DLD1 (cell line): ENCODE results near the gene STX1A.
"Not testable (repeated sequence)": the region's sequence is repeated elsewhere in the genome, so short reads cannot be mapped to it uniquely, and the experiment has no call there.

Experiments used
- in situ Hi-C: cut with HindIII; loops from 2 replicates; pipeline ENCODE4 v1.10.0; 2017; ENCODE audit warnings: low sequenced_read_pairs

STX1A gene

DNA sequence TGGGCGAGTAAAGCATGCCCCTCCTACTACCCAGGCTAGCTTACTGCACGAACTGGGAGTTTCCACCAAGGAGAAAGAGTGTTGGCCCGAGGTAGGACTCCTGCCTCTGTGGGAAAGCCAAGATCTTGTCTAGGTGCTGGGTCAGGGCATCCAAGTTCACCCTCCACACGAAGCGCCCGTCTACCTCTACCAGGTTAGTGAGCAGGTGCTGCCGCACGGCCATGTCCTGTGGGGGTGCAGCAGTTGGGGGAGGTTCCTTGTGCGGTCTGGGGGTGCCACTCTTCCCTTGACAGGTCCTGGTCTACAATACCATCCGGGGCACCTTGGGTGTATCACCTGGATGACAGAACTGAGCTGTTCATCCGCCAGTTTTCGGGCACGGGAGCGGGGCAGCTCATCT, 17.4 kb upstream of the STX1A start:
- in situ Hi-C loops, result no loop called here

DNA sequence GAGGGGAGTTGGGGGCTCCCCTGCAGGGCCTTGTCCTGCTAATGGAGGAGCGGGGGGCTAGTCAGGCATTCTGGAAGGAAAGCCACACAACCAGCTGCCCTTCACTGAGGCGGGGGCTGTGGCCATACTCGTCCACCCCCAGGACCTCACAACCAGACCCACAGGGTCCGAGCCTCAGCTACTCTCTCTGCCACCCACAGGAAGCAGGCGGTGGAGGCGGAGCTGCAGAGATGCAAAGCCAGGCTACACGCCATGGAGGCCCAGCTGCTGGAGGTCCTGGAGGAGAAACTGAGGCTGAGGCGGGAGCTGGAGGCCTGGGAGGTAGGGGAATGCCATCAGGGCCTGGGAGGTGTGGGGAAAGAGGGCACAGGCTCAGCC, 16.0 kb upstream of the STX1A start:
- in situ Hi-C loops, result no loop called here

DNA sequence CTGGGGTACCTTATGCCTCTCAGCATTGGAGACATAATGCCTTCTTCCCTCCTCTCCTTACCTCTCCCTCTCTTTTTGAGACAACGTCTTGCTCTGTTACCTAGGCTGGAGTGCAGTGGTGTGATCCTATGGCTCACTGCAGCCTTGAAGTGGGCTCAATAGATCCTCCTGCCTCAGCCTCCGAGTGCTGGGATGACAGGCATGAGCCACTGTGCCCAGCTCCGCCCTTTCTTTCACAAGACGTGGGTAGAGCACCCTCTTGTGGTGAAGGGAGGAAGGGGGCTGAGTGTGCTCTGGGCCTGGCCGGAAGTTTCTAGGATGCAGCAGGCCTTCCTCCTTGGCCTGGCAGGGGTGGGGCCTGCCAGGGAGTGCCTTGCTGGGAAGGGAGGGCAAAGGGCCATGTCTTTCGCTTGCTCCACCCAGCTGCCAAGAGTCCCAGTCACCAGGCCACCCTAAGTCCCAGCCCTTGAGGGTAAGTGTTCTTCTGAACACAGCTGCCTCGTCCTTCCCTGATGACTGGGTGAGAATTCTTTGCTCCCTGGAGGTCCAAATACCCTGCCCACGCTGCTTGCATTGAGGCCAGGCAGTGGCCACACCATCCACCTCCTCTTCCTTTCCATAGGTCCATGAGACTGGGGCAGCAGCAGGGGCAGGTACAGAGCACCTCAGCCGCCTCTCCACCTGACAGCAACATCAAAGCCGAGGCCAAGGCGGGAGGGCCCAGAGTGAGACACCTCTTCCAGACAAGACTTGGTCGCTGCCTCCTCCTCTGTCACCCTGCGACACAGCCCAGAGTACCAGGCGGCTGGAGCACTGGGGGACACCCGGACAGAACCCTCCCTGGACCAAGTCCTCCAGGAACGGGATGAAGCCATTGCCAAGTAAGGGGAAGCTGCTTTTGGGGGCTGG, 15.4 kb upstream of the STX1A start:
- in situ Hi-C loops, result no loop called here

DNA sequence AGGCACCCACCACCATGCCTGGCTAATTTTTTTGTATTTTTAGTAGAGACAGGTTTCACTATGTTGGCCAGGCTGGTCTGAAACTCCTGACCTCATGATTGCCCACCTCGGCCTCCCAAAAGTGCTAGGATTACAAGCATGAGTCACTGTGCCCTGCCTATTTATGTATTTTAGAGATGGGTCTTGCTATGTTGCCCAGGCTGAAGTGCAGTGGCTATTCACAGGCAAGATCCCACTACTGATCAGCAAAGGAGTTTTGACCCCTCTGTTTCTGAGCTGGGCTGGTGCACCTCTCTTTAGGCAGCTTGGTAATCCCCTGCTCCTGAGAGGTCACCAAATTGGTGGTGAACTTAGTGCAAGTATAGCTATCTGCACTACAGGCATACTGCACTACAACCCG, 12.9 kb upstream of the STX1A start:
- in situ Hi-C loops, result no loop called here

DNA sequence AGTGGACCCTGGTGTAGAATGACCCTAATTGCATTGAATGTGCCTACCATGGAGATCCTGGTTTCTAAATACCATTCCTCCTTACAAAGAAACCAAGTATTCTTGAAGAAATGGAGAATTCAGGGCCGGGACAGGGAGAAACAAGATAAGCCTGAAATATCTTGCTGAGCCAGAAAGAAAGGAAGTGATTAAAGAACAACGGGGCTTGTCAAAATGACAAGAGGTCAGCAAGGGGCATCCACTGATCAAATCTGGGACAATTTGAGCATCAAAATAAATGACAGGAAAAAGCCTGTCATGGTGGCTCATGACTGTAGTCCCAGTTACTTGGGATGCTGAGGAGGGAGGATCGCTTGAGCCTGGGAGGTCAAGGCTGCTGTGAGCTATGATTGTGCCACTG, 11.0 kb upstream of the STX1A start:
- in situ Hi-C loops, result no loop called here

DNA sequence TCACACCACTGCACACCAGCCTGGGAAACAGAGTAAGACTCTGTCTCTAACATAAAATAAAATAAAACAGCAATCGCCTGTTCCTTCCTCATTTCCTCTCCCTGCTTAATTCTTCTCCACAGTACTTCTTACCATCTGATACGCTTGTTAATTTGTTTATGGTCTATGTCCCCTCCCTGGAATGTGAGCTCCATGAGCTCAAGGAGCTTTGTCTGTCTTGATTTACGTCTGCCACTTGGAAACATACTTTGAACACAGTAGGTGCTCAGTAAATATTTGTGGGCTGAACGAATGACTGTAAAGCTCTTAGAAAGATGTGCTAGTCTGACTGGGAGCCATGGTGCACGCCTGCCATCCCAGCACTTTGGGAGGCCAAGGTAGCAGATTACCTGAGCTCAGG, 9.1 kb upstream of the STX1A start:
- in situ Hi-C loops, result no loop called here

DNA sequence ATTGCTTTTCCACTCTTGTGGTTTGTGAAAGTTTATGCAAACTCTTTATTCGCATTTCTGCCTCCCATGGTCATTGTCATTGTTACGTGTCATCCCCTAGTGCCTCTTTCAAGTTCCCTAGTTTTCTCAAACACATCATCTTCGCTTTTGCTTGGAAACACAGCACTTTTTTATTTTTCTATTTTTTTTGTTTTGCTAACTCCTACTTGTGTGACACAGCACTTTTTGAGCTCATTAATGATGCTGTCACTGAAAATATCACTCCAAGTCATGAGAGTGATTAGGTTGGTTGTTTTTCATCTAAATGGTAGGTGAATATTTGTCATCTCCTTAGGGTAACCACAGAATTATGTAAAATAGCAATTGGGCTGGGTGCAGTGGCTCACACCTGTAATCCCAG, 8.5 kb upstream of the STX1A start:
- in situ Hi-C loops, result no loop called here

DNA sequence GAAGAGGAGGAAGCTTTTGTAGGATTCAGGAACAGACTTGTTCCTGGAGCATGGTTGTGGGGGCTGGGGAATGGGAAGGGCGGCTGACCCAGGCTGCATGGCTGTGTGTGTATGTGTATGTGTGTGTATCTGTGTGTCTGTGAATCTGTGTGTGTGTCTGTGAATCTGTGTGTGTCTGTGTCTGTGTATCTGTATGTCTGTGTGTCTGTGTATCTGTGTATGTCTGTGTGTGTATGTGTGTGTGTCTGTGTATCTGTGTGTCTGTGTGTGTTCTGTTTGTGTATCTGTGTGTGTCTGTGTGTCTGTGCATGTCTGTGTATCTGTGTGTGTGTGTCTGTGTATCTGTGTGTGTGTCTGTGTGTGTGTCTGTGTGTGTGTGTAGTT, 6.6 kb upstream of the STX1A start:
- in situ Hi-C loops, result no loop called here

DNA sequence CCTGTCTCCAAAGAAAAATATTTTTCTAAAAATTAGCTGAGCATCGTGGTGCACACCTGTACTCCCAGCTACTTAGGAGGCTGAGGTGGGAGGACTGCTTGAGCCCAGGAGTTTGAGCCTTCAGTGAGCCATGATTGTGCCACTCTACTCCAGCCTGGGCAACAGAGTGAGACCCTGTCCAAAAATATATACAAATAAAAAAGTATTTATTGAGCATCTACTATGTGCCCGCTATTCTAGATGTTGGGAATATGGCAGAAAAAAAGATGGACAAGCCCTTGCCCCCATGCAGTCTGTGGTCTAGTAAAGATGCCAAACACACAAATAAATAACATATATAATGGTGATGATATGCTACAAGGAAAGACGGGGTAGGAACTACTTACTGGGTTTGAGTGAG, 4.3 kb upstream of the STX1A start:
- in situ Hi-C loops, result no loop called here

DNA sequence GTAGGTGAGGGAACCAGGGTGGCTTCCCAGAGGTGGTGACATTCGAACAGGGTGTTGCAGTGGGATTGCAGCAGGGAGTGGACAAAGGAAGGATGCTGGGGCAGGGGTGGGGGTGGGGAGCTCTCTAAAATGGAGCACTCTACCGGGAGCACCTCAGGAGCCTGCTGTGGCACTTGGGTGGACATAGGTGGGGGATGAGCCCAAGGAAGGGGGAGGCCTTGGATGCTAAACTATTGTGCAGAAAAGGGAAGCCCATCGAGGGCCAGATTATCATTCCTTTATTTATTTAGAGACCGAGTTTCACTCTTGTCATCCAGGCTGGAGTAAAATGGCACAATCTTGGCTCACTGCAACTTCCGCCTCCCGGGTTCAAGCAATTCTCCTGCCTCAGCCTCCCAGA, 3.3 kb upstream of the STX1A start:
- in situ Hi-C loops, result no loop called here

DNA sequence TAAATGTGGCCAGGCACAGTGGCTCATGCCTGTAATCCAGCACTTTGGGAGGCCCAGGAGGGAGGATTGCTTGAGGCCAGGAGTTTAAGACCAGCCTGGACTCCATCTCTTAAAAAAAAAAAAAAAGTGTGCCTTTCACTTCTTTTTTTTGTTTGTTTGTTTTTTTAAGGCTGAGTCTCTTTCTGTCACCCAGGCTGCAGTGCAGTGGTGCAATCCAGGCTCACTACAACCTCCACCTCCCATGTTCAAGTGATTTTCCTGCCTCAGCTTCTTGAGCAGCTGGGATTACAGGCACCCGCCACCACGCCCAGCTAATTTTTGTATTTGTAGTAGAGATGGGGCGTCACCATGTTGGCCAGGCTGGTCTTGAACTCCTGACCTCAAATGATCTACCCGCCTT, 2.7 kb upstream of the STX1A start:
- in situ Hi-C loops, result not testable (repeated sequence)

DNA sequence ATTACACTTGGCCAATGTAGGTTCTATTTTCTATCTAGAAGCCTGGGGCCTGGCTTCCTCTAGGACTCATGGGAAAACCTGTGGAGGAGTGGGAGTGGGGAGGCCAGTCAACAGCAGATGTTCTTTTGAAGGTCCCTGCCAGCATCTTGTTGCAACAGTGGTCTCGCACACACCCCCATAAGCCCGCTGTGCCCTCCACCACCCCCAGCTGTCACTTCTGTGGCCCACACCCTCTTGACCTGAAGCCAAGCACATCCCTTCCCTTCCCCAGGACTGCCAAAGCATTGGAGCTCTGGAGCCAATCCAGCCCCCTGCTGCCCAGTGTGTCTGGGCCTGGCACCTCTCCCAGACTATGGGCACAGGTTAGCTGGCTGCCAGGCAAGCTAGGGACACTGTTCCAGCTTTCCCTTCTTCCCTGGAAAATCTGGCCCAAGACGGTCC, 1.9 kb upstream of the STX1A start:
- in situ Hi-C loops, result no loop called here

DNA sequence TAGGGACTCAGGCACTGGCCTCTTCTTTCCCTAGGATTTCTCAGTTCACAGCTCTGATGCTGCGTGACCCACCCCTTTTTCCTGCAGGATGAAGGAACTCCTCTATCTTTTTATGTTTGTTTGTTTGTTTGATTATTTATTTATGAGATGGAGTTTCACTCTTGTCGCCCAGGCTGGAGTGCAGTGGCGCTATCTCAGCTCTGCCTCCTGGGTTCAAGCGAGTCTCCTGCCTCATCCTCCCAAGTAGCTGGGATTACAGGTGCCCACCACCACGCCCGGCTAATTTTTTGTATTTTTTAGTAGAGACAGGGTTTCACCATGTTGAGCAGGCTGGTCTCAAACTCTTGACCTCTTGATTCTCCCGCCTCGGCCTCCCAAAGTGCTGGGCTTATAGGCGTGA, 974 bp upstream of the STX1A start:
- in situ Hi-C loops, result not testable (repeated sequence)

DNA sequence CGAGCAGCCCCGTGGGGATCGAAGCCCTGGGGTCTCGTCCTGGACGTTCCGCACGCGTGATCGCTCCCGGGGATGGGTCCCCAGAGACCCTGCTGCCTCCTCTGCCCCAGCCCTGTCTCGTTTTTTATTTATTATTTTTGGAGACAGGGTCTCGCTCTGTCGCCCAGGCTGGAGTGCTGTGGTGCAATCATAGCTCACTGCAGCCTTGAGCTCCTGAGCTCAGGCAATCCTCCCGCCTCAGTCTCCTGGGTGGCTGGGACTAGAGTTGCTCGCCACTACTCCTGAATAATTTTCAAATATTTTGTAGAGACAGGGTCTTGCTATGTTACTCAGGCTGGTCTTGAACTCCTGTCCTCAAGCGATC, 319 bp upstream of the STX1A start:
- in situ Hi-C loops, result no loop called here

DNA sequence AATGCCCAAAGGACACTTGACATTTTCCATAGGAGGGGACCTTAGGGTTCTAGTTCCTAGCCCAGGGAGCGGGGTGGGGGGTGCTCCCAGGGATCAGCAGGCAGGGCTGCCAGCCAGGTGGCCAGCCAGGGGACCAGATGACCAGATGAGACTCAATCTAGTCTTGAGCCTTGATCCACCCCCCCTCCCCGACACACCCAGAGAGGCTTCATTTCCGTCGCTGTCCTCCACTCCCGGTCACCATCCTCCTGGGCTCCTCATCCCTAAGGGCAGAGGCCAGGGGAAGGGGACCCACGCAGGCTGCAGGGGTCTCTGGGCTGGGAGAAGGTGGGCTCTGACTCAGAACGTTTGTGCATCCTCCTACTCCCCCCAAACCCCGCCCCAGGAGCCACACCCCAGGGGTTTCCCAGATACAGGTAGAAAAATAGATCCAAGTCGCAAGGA, 1.0 kb downstream of the STX1A start:
- in situ Hi-C loops, result no loop called here

DNA sequence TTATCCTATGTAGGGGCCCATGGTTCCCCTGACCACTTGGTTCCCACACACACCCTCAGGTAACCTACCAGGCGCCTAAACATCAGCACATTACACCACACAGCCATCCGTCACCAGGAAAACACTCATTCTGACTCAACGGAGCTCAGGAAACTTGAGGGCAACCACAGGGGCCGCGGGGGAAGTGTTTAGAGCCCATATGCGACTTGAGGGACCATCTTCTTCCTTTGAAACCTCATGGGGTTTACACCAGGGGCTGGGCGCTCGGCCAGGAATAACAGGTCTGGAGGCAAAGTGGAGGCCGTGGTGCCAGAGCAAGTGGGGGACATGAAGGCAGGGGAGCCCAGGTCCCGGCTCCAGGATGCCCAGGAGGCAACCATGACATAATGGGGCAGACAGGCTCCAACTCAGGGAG, 1.5 kb downstream of the STX1A start:
- in situ Hi-C loops, result no loop called here

DNA sequence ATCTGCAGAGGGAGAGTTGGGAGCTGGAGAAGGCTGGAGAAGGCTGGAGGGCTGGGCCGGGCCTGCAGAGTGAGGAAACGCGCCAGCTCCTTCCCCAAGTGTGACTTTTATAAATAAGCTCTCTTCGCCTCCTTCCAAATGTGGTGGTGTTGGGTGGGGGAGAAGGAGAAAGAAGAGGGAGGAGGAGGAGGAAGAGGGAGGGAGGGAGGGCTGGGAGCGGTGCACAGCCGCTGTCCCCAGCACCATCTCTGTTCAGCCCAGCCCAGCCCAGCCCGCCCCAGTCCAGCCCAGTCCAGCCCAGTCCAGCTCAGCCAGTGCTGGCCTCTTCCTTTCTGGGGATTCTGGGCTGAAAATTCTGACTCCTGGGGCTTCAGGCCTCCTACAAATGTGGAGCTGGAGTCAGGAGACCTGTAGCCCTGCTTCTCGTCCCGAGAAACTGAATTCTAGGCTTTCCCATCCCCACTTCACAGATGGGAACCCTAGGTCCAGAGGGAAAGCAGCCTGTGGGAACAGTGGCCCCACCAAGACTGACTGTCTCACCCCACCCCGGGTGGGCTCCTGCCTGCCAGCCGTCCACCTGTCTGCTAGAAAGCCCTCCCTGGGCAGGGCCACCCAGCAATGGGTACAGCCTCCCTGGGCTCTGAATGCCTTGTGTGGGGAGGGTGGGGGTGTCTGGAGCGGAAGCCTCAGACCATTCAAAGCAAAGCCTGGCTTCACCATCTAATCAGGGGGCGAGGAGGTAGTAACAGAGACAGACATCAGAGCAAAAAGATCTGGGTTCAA, 2.3 kb downstream of the STX1A start:
- in situ Hi-C loops, result no loop called here

DNA sequence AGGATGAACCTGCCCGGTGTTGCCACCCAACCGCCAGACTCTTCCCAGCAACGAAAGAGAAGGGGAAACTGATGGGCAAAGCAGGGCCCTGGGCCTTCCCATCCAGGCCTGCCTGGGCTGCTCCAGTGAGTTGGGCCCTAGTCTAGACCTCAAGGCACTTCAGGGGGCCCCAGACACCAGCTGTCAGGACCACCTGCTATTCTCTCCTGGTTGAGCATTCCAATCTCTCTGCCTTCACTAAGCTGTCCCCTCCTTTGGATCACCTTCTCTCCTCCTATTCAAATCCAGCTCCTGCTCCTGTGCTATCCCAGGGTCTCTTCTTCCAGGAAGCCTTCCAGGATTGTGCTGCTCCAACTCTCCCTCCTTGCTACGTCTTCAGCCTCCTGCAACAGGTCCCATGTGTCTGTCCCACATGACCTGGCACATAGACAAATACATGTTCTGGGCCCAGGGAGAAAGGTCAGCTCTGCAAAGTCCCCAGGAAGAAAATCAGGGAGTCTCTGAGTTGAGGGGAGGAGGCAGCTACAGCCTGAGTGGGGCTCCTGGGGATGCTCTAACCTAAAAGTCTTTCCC, 3.1 kb downstream of the STX1A start:
- in situ Hi-C loops, result no loop called here

DNA sequence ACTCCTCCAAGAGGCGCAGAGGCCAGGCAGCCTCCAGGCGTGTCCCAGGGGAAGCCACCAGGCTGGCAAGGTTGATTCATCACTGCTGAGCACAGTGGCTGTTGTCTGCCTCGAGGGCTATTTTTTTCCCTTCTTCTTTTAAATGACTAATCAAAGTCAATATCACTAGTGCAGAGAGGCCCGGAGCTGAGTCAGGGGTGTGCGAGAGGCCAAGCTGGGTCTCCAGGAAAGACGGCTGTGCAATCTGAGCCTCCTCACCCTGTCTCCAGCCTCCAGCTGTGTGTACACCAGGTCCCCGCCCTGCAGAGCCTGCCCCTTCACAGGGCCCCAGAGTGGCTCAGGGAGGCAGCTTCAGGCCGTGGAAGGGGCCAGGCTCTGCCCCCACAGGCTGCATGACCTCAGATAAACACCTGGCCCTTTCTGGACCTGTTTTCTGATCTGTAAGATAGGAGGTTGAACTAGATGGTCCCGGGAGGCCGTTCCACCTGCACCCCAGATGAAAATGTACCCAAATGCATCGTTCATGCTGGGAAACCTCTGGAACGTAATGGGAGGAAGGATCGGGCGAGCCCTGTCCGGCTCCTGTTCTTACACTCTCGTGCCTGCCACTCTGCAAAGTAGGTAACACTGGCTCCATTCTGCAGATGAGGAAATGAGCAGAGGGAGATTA, 3.7 kb downstream of the STX1A start:
- in situ Hi-C loops, result no loop called here

DNA sequence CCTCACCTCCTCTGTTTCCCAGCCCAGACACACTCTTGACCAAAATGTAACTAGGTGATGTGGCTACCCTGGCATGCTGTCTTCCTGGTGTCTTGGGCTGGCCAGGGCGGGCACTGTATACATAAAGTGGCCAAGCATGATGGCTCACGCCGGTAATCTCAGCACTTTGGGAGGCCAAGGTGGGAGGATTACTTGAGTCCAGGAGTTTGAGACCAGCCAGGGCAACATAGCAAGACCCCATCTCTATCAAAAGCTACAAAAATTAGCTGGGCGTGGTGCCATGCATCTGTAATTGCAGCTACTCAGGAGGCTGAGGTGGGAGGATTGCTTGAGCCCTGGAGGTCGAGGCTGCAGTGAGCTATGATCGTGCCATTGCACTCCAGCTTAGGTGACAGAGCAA, 6.2 kb downstream of the STX1A start:
- in situ Hi-C loops, result not testable (repeated sequence)

DNA sequence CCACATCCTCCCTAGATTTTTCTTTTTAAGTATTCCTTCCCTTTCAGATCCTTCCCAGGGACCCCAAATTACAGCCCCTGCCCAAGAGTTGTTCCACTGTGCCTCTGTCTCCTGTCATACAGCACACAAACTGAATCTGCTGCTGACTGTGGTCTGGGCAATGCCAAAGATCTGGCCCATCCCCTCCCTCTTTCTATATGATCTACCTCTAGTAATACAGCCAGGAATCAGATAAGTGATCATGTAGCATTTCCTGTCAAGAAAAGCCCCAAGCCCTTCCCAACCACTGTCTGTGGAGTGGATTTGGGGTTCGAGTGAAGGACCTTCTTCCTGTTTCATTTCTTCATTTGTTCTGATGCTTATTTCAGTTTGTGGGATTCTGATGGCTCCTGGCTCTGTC, 6.7 kb downstream of the STX1A start:
- in situ Hi-C loops, result no loop called here
